ENCODE results near the gene HOXD9.

Gene HOXD9

GRCh38 chr2:176103742-176104315 is 18.7 kb upstream of the HOXD9 start:
- TF ChIP-seq, protein P1, sequence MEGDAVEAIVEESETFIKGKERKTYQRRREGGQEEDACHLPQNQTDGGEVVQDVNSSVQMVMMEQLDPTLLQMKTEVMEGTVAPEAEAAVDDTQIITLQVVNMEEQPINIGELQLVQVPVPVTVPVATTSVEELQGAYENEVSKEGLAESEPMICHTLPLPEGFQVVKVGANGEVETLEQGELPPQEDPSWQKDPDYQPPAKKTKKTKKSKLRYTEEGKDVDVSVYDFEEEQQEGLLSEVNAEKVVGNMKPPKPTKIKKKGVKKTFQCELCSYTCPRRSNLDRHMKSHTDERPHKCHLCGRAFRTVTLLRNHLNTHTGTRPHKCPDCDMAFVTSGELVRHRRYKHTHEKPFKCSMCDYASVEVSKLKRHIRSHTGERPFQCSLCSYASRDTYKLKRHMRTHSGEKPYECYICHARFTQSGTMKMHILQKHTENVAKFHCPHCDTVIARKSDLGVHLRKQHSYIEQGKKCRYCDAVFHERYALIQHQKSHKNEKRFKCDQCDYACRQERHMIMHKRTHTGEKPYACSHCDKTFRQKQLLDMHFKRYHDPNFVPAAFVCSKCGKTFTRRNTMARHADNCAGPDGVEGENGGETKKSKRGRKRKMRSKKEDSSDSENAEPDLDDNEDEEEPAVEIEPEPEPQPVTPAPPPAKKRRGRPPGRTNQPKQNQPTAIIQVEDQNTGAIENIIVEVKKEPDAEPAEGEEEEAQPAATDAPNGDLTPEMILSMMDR (IDR thresholded peaks at IDR 0.05; ENCODE audit: insufficient read depth, low read depth, low read length, missing control alignments): no peak
- no peak overlapping the region for H3K4me3 ChIP-seq (ENCODE audit: low read depth, low read length)
- DNase-seq (ENCODE audit: low read depth): no peak

DNA sequence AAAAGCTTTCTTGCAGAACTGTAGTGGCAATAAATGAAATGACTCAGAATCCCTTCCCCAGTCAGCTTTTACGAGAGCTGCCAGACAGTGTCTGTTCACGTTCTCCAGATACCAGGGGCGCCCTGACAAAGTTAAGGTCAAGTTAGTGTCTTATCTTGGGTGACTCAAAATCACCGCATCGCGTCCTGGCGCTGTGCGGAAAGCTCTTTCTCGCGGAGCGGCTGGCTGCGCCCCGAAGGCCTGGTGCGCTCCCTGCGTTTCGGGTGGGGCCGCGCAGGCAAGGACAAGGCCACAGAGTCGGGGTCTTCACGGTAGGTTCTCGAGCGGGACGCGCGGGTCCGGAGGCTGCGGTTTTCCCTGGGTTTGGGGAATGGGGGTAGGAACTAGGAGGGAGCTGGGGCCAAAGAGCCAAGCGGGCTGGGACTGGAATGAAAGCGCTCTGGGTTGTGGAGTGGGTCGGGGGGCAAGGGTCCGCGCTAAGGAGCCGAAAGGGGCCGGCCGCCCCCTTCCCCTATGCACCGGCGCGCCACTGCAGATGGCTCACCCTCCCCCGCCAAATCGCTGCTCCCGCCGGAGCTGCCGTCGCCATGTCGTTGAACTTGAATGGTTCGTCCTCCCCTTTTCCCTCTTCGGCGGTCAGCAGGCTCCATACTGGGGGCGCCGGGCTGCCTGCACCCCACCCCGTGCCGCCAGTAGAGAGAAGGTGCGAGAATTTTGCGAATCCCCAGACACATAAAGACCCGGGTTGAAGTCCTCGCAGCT is 18.0 kb upstream of the HOXD9 start:
- TF ChIP-seq, protein P1 (IDR thresholded peaks at IDR 0.05; ENCODE audit: insufficient read depth, low read depth, low read length, missing control alignments): no peak
- no peak for DNase-seq (ENCODE audit: low read depth)
- H3K4me3 ChIP-seq (ENCODE audit: low read depth, low read length): no peak overlapping the region

- TF ChIP-seq, protein P1 (IDR thresholded peaks at IDR 0.05; ENCODE audit: insufficient read depth, low read depth, low read length, missing control alignments): no peak
- H3K4me3 ChIP-seq (ENCODE audit: low read depth, low read length): no peak overlapping the region
- DNase-seq (ENCODE audit: low read depth): no peak
These were observed 17.3 kb upstream of the HOXD9 start for GRCh38 chr2:176105078-176105729.

DNA sequence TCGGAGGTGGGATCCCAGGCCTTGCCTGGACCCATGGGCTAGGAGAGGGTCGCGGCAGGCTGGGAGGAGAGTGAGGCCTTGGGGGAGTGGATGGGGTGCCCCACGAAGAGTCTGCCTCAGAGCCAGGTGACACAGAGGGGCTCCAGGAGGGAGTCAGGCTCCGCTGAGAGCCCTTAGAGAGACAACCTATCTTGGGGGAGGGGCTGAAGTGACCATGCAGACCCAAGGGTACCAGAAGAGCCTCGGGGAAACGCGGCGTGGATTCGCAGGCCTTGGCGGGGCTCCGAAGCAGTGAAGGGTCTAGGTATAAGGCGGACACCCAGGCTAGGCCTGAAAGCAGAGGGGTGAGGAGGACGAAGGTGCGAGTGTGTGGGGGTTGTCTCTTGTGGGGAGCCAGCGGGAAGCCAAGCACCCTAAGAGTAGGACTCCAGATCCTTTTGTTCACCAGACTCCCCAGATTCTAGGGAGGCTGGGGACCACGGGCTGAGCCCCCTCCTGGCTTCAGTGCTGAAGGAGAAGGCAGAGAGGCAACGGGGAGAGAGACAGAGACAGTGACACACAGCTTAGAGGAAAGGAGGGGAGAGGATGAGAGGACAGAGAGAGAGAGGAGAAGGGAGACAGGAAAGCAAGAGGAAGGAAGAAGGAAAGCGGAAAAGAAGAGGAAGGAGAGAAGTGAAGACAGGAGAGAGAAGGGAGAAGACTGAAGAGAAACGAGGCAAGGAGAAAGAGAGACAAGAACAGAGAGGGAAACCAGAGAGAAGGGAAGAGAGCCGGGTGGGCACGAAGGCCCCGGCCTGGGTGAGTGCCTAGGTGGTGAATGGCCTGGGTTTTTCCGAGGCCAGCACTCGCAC is 16.6 kb upstream of the HOXD9 start:
- no peak overlapping the region for H3K4me3 ChIP-seq (ENCODE audit: low read depth, low read length)
- TF ChIP-seq, protein P1 (IDR thresholded peaks at IDR 0.05; ENCODE audit: insufficient read depth, low read depth, low read length, missing control alignments): no peak
- DNase-seq (ENCODE audit: low read depth): no peak

DNA sequence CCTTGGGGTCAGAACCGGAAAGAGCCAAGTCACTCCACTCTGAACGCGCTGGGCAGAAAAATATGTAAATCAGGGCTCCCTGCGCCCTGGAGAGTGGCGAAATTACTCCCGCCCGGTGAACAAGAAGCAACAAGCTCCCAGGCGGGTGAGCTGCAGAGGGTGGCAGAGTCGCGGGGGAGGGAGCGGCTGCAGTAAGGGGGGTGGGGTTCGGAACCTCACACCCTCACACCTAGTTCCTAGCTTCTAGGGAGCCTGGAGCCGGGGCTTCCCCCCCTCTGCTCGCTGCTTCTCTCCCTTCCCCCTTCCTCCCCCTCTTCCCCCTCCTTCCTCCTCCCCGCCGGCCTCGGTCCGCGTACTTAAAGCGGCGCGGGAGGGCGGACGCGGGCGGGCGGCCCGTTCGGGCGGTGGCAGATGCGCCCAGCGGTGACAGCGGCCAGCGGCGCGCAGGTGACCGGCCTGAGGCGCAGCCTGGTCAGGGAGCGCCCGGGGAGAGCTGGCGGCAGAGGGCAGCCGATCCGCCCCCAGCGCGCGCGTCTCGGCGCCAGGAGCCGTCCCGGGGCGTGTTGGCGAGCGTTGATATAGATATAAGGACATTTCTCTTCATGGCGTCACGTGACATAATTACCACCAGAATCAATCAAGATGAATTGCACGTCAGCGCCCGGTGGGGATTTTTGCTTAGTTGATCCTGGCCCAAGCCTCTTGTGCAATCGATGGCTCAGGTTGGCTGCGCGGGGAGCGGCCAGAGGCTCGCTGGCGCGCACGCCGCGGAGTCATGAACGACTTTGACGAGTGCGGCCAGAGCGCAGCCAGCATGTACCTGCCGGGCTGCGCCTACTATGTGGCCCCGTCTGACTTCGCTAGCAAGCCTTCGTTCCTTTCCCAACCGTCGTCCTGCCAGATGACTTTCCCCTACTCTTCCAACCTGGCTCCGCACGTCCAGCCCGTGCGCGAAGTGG is 15.7 kb upstream of the HOXD9 start, which contains the start of gene HOXD11:
Gene HOXD11 (plus strand): TSS at position 700 of the 959 bp plus-strand sequence. CDS start 76 bp downstream, at position 776.
- DNase-seq (ENCODE audit: low read depth): no peak
- H3K4me3 ChIP-seq (ENCODE audit: low read depth, low read length): no peak within 1 kb of the TSS
- TF ChIP-seq, protein P1 (IDR thresholded peaks at IDR 0.05; ENCODE audit: insufficient read depth, low read depth, low read length, missing control alignments): no peak

All from GM12865 (cell line).